GM21737 (cell line): ENCODE data around the gene DIP2C.

Source experiments
- ATAC-seq: cut with Tn5 transposase; IDR thresholded peaks from one replicate; pipeline ENCODE4 v1.9.1; 2021; ENCODE audit warnings: mild to moderate bottlenecking, moderate library complexity; ENCODE audit not compliant: unreplicated experiment

The DIP2C gene

DNA sequence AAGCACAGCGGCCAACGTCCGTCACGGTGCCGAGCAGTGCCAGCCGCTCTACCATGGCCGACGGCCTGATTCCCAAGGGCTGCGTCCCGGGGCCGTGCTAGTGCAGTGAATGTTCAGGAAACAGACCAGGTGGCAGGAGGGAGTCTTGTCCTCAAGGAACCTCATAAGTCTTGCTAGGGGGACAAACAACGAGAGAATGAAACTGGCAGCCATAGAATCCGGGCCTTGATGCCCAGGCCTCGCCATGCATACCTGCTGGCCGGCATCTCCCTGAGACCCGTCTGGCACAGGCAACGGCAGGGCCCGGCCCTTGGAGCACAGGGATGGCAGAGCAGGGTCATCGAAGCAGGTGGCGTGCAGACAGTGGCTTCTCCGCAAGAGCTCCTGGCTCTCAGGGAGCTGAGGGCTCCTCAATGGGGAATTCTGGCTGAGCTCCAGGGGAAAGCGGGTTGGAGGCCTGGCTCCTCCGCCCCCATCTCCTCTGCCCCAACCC is 58.8 kb downstream of the DIP2C start:
- no peak for ATAC-seq

DNA sequence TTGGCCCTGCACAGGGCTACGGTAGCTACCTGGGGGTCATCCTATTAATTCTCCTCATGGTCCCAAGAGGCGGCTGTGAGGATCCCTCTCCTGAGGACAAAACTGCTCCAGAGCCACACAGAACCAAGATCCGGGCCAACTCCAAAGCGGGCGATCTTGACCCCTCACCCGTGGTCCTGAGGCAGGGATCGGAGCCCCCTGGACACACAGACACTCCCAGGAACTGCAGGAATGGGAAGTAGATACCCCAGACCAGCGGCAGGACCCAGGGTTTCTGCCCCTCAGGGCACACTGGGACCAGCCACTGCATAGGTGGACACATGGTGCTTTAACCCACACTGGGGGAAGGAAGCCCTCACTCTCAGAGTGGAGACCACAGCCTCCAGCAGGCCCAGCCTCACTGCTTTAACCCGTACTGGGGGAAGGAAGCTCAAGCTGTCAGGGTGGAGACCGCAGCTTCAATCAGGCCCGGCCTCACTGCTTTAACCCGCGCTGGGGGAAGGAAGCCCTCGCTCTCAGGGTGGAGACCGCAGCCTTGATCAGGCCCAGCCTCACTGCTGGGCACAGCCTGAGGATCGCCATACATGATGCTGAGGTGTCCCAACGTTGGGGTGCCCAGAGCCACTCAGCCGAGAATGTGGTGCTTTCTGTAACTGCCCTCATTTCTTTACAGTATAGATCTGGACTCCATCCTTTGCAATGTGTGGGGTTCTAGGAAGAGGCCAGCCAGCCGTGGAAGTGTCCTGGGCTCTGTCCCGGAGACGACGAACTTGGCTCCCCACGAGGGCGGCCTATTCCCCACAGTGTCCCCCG is 60.1 kb downstream of the DIP2C start:
- ATAC-seq: no peak

DNA sequence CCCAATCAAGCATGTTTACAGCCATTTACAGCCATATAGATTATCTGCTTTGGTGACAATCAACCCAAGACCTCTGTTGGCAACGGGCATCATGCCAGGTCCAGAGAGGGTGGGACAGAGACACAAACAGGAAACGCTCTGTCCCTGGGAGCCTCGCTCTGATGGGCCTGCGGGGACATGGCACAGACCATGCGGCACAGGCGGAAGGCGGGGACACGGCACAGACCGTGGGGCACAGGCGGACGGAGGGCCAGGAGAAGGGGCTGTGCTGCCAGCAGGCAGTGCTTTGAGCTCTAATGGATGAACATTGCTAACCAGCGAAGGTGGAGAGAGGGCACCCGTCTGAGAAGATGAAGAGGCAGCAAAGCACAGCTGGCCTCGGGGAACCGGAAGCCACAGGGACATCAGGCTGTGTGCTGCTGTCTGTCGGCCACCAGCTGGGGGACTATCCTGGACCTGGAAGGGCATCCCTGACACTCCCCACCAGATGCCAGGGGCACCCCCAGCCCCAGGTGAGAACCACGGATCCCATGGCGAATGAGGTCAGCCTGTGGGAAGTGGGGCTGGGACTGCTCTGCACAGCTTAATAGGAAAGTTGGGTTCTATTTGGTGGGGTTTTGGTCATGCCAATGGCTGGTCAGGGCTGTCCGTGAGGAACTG is 61.0 kb downstream of the DIP2C start:
- ATAC-seq: no peak

DNA sequence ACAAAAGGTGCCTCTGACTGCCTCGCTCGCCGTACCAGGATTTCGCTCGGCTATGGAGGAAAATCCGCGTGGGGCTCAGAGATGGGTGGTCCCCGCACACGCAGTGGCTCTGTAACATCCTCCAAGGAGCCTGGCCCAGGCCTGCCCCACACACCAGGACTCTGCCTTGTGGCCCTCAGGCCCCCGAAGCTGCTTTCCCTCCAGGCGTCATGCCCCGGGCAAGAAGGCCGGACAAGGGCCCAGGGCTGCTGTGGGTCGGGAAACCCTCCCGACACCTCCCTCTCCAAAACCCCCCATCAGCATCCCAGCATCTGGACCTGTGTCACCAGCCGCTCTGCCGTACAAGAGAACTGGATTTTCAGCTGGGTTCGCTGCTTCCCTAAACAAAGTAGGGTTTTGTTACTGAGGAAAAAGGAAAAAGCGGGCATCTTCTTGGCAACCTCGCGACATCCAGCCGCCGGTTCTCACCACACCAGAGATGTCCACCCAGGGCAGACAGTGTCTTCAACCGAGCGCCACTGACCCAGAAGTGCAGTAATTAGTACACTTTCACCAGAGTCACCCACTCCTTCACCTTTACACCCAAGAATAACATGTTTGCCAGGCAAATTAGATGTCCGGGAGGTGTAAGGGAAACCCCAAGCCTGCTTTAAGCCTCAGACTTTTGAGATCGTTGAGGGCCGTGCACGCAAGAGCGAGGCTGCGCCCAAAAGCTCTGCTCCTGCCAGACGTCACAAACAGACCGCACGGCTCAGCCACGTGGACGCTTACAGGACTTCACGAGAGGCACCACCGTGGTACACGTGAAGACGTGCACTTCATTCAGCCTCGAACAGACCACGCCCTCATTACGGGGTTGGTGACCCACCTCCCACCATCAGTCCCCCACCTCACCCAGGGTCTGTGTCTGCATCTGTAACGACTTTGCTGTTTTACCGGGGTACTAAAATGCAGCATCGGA is 62.2 kb downstream of the DIP2C start:
- ATAC-seq: no peak

DNA sequence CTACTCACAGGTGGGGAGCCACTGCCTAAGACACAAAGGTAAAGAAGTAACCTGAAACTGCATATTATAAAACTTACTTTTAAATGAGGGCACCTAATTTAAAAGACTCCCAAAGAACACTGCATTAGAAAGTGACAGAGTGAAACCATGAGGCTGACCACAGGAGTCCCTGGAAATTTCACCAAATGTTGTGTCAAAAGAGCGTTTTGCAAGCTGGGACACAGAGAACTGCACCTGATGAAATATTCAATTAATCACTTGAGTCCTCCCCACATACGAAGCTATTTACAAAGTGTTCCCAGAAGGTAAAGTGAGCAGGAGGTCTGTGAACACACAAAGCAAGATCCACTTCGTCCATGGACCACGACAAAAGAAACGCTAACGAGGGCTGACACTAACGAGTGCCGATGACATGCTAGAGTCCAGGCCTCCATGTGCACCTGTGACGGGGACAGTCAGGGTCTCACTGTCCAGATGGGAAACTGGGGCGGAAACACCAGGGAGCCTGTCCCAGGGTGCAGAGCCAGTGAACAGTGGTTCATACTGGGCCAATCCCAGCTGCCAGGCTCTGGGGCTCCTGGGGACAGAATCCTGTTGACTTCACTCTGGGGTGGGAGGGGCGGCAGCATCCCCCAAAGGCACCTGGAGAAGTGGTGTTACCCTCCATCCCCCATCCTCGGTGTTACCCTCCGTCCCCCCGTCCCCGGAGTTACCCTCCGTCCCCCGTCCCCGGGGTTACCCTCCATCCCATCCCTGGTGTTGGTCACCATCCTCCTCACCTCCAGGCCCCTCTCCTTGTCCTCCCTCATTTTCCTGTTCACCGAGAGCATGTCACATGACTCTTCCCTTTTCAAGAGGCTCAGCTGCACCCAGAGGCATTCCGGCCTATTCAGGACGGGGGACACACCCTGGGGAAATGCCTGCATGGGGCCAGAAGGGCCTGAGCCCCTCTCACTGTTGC is 63.4 kb downstream of the DIP2C start:
- no peak for ATAC-seq

DNA sequence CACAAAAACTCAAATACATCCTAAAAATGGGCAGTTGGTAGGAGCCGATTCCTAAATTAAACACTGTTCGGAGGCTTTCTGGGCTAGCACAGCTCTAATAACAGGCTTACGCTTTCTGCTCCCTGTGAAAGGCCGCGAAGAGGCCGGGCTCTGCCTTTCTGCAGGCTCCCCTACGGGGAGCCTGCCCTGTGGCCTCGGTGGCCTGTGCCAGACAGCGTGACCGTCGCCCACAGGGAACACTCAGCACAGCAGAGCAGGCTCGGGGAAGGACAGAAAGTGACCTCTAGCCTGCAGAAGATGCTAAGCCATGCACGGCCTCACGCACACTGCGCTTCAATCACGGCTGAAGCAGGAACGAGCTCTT is 64.2 kb downstream of the DIP2C start:
- ATAC-seq: no peak

DNA sequence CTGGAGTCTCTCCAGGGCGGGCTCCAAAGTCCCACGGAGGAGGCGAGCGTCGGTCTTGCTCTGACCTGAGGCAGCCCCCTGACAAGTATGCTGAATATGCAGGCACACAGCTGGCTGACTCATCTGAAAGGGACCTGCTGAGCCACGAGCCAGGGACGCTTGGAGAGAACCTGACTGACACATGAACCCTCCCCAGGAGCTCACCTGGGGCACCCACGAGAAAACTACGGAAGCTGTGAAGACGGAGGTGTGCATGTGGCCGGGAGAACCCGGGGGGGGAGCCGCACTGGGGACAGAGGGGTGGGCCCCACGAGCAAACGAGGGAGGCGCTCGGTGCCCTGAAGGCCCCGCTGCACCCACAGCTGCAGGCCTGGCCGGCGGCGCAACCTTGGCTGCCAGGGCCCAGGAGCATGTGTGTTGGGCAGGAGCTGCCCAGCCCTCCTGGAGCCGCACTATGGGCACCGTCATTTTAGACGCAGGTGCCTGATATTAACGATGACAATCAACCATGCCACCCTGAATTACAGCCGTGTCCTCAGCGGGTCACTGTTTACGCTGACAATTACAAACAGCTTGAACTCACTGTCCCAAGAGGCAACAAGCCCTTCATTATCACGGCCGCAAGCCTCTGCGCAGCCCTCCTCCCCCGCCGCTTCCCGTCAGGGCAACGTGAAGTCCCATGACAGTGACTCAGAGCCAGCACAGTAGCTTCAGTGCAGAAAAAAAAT is 64.7 kb downstream of the DIP2C start:
- no peak for ATAC-seq

DNA sequence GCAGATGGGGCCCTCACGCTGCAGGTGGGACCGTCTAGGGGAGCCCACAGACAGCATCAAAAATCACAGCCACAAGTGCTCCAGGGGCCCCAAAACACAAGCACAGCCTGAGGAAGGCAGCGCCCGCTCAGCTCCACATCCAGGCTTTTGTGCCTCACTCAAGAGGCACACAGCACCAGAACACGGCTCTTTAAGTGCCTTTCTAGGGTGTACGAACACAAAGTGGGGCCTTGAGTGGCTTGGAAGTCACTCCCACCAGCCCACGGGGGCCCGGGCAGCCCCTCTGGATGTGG is 65.2 kb downstream of the DIP2C start:
- no peak for ATAC-seq

DNA sequence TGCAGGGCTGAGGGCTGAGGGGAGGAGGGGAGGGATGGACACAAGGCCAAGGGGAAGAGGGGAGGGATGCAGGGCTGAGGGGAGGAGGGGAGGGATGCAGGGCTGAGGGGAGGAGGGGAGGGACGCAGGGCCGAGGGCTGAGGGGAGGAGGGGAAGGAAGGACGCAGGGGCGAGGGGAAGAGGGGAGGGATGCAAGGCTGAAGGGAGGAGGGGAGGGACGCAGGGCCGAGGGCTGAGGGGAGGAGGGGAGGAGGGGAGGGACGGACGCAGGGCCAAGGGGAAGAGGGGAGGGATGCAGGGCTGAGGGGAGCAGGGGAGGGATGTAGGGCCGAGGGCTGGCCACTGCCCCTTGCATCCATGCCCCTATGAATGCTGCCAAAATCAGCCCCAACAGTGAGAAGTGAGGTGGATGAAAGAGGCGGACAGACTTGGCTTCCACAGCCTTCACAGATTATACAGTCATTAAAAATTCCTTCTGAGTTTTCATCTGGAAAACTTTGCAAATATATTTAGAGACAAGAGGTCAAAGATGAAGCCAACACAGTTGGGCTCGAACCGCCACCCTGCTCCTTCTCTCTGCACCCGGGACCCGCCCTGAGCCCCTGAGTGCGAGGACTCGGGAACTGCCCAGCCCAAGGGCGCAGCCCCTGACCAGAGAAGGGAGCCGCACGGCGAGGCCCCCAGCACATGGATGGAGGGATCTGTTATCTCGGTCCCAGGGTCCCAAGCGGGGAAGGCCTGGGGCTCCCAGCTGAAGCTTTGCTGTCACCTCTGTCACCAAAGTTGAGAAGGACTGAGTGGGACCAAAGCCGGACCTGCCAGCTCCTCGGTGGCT is 65.8 kb downstream of the DIP2C start:
- no peak for ATAC-seq

DNA sequence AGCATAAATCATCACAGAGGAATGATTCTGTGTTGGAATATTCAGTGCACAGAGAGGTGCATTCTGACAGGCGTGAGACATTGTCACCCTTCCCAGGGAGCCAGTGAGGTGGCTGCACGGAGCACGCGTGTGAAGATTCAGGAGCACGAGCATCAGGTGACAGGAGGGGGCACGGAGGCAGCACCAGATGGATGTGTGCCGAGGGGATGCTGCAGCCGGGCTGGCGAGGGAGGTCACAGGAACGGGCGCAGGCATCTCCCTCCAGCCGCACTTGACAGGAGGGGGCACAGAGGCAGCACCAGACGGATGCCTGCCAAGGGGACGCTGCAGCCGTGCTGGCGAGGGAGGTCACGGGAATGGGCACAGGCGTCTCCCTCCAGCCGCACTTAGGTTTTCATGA is 66.5 kb downstream of the DIP2C start:
- ATAC-seq: no peak

DNA sequence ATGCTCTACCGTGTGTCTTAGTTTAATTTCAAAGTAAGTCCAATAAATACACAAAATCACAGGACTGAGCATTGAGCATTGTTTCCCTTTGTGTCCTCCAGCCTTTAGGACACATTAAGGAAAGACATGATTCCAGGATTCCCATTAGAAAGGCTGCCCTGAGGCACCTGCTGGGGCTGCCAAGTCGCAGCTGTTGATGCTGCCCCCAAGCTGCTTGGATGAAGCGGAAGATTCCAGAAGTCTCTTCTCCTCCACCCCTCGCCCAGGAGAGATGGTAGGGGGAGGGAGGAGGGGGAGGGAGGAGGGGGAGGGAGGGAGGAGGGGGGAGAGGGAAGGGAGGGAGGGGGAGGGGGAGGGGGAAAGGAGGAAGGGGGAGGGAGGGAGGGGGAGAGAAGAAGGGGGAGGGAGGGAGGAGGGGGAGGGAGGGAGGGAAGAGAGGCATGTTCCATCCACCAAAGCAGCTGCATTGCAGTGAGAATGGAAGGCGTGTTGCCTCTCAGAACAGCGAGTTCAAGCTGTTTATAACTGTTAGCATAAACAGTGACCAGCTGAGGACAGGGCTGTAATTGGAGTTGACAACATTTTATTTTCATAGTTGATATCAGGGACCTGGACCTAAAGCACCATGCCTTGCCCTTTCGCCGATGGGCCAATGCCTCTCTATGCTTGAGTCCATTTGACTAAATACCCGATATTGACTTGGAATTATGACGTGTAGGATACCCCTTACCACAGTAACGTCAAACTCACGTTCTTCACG is 67.3 kb downstream of the DIP2C start:
- ATAC-seq: no peak

DNA sequence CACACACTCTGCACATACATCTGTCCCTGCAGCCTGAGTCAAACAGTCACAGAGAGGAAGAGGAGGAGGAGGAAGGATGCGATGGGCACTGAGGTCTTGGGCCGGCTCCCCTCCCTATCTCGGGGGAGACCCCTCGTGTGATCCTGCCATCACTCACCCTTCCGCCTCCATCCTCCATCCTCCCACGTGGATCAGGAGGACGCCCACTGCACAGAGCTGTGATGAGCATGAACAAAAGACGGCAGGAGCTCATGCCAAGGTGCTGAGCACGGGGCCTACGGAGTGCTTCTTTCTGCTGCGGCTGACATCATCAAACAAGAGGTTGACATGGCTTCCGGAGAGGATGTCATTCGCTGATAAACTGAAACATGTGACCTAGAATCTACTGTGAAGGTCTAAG is 68.0 kb downstream of the DIP2C start:
- no peak for ATAC-seq

DNA sequence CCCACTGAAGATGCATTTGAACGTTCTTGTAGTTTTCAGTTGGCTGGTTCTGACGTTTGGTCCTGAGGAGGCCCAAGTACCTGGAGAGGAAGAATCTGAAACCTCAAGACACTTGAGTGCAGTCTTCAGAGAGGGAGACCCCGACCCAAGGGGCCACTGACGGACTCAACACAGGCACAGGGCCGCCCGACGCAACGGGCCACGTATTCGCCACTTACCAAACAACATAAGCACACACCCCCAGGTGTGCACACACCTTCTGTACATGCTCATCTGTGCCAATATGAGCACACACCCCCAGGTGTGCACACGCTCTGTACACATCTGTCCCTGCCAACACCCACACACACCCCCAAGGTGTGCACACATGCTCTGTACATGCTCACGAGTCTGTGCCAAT is 68.5 kb downstream of the DIP2C start:
- ATAC-seq: no peak

DNA sequence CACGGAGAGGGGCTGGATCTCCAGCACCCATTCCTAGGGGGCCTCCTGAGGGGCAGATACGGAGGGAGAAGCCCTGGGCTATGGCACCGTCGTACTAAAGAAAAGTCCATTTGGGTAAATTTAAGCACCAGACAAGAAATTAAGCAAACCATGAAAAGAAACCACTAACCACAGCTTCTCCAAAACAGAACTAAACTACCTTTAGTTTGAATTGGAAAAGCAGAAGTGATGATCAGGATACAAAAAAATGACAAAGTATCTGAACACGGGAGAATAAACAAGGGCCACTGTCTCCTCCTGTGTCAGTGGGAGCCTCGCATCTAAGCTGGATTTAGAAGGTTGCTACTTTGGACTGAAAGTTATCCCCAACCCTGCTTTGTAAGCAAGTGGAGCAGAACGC is 69.1 kb downstream of the DIP2C start:
- no peak for ATAC-seq

DNA sequence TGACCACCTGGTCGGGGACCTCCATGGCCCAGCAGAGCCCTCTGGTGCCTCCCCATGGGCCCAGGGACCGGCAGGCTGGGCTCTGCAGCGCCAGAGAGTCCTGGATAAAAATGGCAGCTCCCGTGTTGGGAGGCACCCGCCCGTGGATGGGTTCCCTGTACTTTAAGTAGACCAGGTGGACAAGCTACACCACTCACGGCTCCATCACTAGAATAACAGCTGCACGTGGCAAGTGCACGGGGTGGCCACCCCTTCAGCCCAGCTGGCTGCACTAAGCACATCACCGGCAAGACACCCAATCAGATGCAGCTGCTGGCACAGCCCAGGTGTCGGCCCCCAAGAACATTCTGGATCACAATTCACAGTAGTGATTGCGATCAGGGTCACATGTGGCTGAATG is 69.8 kb downstream of the DIP2C start:
- ATAC-seq: no peak

DNA sequence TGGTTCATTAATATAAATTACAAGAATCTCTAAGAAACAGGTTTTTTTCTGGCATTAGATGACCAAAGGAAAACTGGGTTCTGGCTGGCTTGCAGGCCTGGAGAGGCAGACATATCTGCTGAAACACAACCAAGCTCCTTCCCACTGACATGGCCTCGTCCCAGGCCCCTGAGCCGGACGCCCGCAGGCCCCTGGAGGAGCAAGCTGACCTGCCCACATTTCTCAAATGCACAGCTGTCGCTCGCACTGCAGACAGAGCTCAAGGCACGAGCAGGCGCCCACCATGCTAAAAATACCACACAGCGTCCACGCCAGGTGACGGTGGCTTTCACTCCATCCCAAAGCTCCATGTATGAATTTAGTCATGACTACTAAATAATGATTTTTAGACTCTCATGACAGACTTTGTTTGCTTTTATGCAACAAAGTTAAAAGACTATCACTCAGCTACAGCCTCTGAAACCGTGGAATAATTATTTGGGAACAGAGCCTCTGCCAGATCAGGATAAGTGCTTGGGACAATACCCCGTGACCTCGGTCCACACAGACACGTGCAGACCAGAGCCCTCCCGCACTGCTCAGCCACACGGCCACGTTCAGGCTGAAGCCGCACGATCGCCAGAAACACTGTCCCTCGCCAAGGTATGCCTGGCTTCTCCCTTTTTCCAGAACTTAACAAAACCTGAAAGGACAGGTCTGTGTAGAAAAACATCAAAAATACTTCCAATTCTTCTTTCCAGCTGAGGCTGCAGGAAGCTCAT is 71.1 kb downstream of the DIP2C start:
- ATAC-seq: no peak

DNA sequence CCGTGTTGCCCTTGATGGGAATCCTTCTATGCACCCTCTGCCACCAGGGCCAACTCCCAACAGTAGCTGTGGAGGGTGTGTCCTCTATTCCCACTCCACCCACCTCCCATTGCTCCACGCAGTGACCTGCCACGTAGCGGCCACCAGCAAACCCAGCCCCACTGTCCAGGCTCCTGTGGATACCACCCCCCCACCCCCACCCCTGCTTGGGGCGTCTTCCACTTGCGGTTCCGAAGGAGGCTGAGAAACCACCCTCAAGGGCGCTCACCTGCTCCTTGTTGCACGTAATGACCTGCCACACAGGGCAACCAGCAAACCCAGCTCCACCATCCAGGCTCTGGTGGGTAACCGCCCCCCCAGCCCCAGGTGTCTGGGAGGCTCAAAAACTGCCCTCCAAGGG is 72.0 kb downstream of the DIP2C start:
- no peak for ATAC-seq
